ENCODE measurements around the gene ZMIZ1. TPM values are rescaled to one million over a fixed set of nuclear protein-coding genes. Genes with fewer than 3 reads are reported as not detected.

ZMIZ1 gene
- total RNA-seq, 2 experiments from 2014 or later: 14.6 to 15.5 TPM

GRCh38 chr10:79164075-79164474, 95.3 kb downstream of the ZMIZ1 start:
- Mint-ChIP-seq H3K36me3 (ENCODE audit: low read depth) (peaks cover 5% of the 10 kb centered on the region), H3K4me1 (ENCODE audit: low read depth) (no peaks in the 10 kb centered on the region), H3K4me3 (no peak overlapping the region), H3K27ac (no peak overlapping the region), H3K9me3 (no peaks in the 10 kb centered on the region), H3K27me3 (no peaks in the 10 kb centered on the region)
- no peak overlapping the region for H3K27ac ChIP-seq (ENCODE audit: low read depth in 1 of 2, low read length in 2 of 2)
- intact Hi-C loops (cut with DNase I, micrococcal nuclease): no loop called here
- ATAC-seq (ENCODE audit: poor library complexity): no peak
- no peak overlapping the region for H3K4me3 ChIP-seq (ENCODE audit: low read length)
- TF ChIP-seq CTCF (IDR thresholded peaks at IDR 0.05): no peak
- no peaks in the 10 kb centered on the region for H3K9me3 ChIP-seq (ENCODE audit: control insufficient read depth in 1 of 2, insufficient read depth in 1 of 2, low read length in 2 of 2)
- no peak for DNase-seq
- H3K27me3 ChIP-seq (ENCODE audit: control insufficient read depth in 1 of 2, insufficient read depth in 2 of 2, low read length in 2 of 2): no peaks in the 10 kb centered on the region
- CTCF ChIA-PET: no interaction called here
- POLR2A ChIA-PET: no interaction called here
- H3K36me3 ChIP-seq (ENCODE audit: insufficient read depth, low read length): peaks cover 7% of the 10 kb centered on the region
- H3K4me1 ChIP-seq (ENCODE audit: insufficient read depth, low read length): no peaks in the 10 kb centered on the region

DNA sequence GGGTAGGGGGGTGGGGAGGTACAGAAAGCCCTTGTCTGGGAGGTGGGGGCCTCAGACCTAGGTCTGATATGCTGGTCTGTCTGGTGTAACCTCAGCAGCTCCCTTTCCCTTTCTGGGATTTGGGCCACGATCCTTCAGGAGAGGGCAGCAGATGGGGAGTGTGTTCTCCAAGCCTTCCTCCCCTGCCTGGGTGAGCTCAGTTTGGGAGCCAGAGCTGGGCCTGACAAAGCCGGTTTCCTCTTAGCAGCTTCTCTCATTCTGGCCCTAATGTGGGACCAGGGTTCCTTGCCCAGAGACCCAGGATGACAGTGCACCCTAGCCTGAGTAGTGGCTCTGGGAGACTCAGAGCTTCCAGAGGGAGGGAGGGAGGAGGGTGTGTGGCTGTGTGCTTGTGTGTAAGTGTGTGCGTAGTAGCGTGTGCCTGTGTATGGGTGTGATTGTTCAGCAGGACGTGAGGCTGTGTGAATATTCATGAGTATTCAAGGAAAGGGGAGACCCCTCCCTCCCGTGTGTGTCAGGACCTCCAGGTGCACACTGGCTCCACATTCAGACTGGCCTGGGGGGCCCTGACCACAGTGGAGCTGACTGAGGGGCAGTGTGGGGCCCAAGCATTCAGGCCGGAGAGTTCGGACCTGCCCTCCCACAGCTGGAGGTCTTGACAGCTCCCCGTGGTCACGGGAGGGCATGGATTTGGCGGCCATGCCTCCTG, 96.5 kb downstream of the ZMIZ1 start:
- intact Hi-C loops (cut with DNase I, micrococcal nuclease): no loop called here
- no peak for ATAC-seq (ENCODE audit: poor library complexity)
- CTCF ChIA-PET: no interaction called here

GRCh38 chr10:79166312-79166721, 97.6 kb downstream of the ZMIZ1 start:
- no peak for ATAC-seq (ENCODE audit: poor library complexity)

More for the DNA sequence above, 96.5 kb downstream of the ZMIZ1 start:
- no peaks in the 10 kb centered on the region for H3K4me1 ChIP-seq (ENCODE audit: insufficient read depth, low read length)
- no peaks in the 10 kb centered on the region for H3K27me3 ChIP-seq (ENCODE audit: control insufficient read depth in 1 of 2, insufficient read depth in 2 of 2, low read length in 2 of 2)
- no peaks in the 10 kb centered on the region for H3K4me1 Mint-ChIP-seq (ENCODE audit: low read depth)
- POLR2A ChIA-PET: no interaction called here
- peaks cover 5% of the 10 kb centered on the region for H3K36me3 Mint-ChIP-seq (ENCODE audit: low read depth)
- no peak for DNase-seq
- peaks cover 7% of the 10 kb centered on the region for H3K36me3 ChIP-seq (ENCODE audit: insufficient read depth, low read length)
- no peaks in the 10 kb centered on the region for H3K27me3 Mint-ChIP-seq
- H3K27ac Mint-ChIP-seq: no peak overlapping the region
- H3K9me3 ChIP-seq (ENCODE audit: control insufficient read depth in 1 of 2, insufficient read depth in 1 of 2, low read length in 2 of 2): no peaks in the 10 kb centered on the region
- no peak overlapping the region for H3K4me3 Mint-ChIP-seq
- no peaks in the 10 kb centered on the region for H3K9me3 Mint-ChIP-seq
- H3K27ac ChIP-seq (ENCODE audit: low read depth in 1 of 2, low read length in 2 of 2): no peak overlapping the region
- no peak overlapping the region for H3K4me3 ChIP-seq (ENCODE audit: low read length)
- TF ChIP-seq CTCF (IDR thresholded peaks at IDR 0.05): no peak

More at GRCh38 chr10:79166312-79166721, 97.6 kb downstream of the ZMIZ1 start:
- peaks cover 5% of the 10 kb centered on the region for H3K36me3 Mint-ChIP-seq (ENCODE audit: low read depth)
- CTCF ChIA-PET: no interaction called here
- Histone ChIP-seq H3K36me3 (ENCODE audit: insufficient read depth, low read length) (peaks cover 7% of the 10 kb centered on the region), H3K27ac (ENCODE audit: low read depth in 1 of 2, low read length in 2 of 2) (no peak overlapping the region), H3K4me1 (ENCODE audit: insufficient read depth, low read length) (no peaks in the 10 kb centered on the region), H3K27me3 (ENCODE audit: control insufficient read depth in 1 of 2, insufficient read depth in 2 of 2, low read length in 2 of 2) (no peaks in the 10 kb centered on the region), H3K9me3 (ENCODE audit: control insufficient read depth in 1 of 2, insufficient read depth in 1 of 2, low read length in 2 of 2) (no peaks in the 10 kb centered on the region), H3K4me3 (ENCODE audit: low read length) (no peak overlapping the region)
- no peaks in the 10 kb centered on the region for H3K27me3 Mint-ChIP-seq
- intact Hi-C loops (cut with DNase I, micrococcal nuclease): no loop called here
- no peak for DNase-seq
- no peaks in the 10 kb centered on the region for H3K4me1 Mint-ChIP-seq (ENCODE audit: low read depth)
- POLR2A ChIA-PET: no interaction called here
- H3K4me3 Mint-ChIP-seq: no peak overlapping the region
- no peak for TF ChIP-seq CTCF (IDR thresholded peaks at IDR 0.05)
- no peaks in the 10 kb centered on the region for H3K9me3 Mint-ChIP-seq
- no peak overlapping the region for H3K27ac Mint-ChIP-seq

Data from CD4-positive, alpha-beta T cell (primary cell).